GM18511 (cell line): ENCODE measurements around the gene TEKT2.

Experiments
- ATAC-seq: cut with Tn5 transposase; IDR thresholded peaks from one replicate; pipeline ENCODE4 v1.9.1; 2021; ENCODE audit warnings: mild to moderate bottlenecking, moderate library complexity; ENCODE audit not compliant: unreplicated experiment

Gene TEKT2

DNA sequence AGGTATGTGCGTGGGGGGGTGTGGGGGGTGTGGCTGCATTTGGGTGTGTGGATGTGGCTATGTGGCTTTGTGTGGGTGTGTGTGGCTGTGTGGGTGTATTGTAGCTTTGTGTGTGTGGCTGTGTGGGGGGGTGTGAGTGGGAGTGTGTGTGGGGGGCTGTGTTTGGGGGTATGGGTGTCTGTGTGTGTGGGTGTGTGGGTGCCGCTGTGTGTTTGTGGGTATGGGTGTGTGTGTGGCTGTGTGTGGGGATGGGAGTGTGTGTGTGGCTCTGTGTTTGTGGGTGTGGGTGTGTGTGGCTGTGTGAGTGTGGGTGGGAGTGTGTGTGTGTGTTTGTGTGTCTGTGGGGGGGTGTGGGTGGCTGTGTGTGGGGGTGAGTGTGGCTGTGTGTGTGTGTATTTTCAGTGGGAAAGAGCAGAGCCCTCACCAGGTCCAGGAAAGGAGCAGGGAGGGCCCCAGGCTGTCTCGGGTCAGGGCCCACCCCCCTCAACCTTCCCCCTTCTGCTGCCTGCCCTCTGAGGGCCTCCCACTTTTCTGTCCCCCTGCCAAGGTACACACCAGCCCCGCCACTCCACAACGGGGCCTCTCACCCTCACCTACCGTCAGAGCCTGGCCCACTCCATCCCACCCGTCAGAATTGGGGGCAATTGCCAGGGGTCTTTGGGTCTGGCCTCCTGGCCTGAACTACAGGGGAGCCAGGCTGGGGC is 43.1 kb downstream of the TEKT2 start:
- no peak for ATAC-seq

DNA sequence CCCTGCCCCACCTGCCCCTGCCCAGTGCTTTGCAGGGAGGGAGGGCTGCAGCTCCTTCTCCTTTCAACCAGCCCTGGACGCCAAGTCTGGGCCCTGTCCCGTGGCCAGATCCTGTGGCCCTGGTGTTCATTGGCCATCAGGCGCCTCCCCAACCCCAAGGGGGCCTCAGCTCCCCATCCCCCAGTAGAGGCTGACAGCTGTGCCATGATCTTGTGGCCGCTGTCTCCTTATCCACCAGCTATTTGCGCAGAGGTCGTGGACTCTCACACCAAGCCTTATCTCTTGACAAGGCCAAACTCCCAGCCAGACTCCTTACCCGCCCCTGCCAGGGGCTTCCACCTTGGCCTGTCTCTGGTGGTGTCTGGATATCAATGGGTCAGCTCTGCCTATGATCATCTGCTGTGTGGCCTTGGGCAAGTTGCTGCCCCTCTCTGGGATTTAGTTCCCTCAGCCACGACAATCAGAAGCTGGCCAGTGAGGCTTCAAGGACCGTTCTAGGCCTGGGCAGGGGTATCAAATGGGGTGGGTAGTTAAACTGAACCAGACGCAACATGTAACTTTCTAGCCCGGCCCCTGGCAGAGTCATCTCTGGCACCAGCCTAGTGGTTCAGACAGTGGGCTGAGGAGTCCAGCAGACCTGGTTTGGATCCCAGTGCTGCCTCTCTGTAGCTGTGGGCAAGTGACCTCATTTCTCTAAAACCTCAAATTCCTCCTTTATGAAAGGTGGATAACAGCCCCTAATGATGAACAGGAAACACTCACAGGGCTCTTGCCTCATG is 44.4 kb downstream of the TEKT2 start:
- no peak for ATAC-seq

- ATAC-seq, result no peak
These were observed 45.0 kb downstream of the TEKT2 start for GRCh38 chr1:36128905-36129206.

GRCh38 chr1:36132029-36132428 is 48.1 kb downstream of the TEKT2 start:
- no peak for ATAC-seq

DNA sequence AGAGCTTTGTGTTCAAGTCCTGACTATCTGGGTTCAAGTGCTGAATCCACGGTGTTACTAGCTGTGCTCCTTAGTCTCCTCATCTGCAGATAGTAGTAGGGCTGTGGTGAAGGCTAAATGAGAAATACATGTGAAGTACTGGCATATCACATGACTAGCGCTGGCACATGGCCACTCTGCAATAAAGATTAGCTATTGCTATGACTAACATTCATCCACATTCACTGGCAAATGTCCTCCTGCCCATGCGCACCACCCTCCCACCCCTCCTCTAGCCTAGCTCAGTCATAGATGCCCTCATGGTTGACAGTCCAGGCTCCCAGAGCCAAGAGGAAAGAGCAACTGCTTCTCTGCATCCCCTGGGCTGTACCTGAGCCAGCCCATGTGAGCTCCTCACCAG is 49.6 kb downstream of the TEKT2 start:
- no peak for ATAC-seq

DNA sequence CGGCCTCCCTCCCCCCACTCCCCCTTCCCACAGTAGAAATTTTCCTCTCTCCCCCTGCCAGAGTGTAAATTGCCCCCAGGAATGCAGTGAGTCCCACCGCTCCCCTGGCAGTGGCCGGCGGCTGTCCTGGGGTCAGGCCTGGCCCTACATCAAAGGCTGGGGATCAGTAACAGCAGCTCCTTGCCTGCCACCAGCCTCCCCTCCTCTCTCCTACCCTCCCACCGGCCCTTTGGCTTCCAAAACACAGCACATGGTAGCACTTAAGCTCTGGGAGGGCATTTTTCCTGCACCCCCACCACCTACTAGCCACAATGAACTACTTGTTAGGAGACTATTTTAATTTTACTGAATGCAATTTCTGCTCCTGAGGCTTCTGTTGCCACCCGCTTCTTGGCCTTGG is 50.1 kb downstream of the TEKT2 start:
- no peak for ATAC-seq

DNA sequence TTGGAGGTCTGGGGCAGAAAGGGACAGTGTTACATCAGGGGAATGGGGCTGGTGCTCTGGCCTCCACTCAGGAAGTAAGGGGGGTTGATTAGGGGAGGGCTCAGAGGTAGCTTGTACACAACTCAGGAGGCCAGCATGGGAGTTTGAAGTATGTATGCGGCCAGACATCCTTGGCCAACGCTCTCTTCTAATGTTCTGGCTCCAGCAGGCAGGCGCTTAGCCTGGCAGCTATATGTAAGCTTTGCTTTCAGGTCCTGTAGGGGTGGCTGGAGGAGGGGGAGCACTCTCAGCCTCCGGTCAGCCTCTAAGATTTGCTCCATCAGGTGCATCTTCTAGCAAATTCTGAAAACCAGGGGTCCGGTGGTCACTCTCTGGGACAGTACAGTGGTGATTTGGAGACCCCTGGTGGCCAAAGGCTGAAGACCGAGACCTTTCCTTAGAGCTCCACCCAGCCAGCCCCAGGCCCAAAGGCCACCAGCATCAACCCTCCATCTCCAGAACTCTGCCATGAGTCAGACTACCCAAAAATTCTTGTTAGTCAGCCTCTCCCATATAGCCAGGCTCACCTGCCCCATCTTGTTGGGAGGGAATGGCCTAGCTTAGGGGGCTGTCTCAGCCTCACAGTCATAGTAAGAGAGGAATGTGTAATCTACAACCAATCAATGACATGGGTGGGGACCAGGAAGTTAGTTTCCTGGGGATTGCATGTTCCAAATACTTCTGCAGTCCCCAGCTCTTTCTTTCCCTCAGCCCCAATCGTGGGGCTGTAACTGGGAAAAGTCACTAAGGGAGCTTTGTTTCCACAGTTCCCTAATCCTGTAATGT is 50.8 kb downstream of the TEKT2 start:
- no peak for ATAC-seq

- ATAC-seq, result no peak
These were observed 51.4 kb downstream of the TEKT2 start for GRCh38 chr1:36135330-36135667.

DNA sequence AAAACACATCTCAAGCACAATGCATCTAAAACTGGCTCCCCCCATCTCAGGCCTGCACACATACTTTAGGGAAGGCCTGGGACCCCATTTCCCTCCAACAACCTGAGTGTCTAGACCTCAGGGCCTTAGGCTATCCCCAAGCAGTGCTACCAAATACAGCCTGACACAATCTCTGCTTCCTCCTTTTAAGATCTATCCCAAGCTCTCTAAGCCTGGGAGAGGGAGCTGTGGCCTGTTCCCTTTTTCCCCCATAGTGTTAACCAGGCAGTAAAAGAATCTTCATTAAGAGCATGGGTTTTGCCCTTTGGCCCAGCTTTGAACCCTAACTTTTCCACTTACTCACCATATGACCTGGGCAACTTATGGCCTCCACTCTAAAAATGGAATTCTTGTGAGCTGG is 51.9 kb downstream of the TEKT2 start:
- no peak for ATAC-seq

DNA sequence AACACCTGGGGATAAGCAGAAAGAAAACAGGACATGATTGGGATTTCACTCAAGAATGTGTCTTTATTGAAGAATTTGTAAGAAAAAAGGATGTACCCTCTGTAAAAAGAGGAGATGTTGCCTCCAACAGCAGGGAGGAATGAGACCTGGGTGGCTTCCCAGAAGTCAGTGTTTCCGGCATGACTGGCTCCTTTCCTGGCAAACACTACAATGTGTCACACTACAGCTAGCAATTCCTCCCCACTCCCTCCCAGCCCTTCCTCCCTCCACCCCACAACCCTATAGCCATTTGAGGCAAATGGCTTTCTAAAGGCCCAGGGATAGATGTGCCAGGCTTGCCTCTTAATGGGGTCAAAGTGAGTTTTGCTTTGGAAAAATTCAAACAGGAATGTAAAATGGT is 52.6 kb downstream of the TEKT2 start:
- no peak for ATAC-seq

DNA sequence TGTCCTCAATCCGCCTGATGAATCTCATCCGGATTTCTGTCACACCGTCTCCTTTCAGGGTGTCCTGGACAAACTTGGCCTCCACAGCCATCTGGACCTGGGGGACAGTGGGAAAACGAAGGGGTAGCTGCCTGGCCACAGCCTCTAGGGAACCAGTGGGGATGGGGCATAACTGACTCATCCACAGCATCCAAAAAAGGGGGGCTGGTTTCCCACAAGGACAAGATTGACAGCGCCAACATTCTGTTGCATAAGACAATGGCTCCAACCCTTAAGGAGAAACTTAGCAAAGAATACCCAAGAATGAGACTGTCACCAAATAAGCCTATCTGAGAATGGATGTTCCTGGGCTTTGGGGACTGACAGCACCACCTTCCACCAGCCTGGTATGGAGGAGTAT is 53.3 kb downstream of the TEKT2 start:
- ATAC-seq, result no peak

- ATAC-seq, result no peak
These were observed 53.9 kb downstream of the TEKT2 start for GRCh38 chr1:36137776-36138175.
